ENCODE measurements around the gene ANO10. TPM values are rescaled to one million over a fixed set of nuclear protein-coding genes. Genes with fewer than 3 reads are reported as not detected.
"Not testable (repeated sequence)": the region's sequence is repeated elsewhere in the genome, so short reads cannot be mapped to it uniquely, and the experiment has no call there.

ANO10 gene
- total RNA-seq, 2 experiments from 2014 or later = 9.3 to 9.7 TPM

- H3K36me3 Mint-ChIP-seq (ENCODE audit: low read depth) = peaks cover 51% of the 10 kb centered on the region
- CTCF ChIA-PET; DNase-seq; H3K9me3 Mint-ChIP-seq; intact Hi-C loops (cut with micrococcal nuclease); H3K4me1 Mint-ChIP-seq (ENCODE audit: low read depth); H3K4me3 Mint-ChIP-seq; H3K27ac Mint-ChIP-seq; H3K27me3 Mint-ChIP-seq (ENCODE audit: low read depth): not testable (repeated sequence)
Measured at GRCh38 chr3:43591866-43592265, 29.9 kb downstream of the ANO10 start.

DNA sequence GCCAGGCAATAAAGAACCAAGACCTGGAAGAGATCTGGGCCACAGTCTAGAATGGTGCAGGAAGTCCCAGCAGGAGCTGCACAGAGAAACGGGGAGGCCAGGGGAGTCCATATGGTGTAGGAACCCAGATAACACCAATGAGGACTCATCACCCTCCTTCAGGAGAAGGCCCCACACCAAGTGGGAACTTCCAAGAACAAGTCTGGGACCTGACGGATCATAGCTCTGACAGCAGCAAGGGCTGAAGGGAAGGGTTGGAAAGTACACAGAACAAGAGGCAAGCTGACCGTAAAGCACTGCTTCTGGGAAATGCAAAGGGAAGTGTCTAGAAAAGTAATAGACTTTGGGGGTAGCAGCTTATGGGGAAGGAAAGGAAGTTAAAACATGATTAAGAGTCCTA is 34.5 kb downstream of the ANO10 start:
- H3K27ac Mint-ChIP-seq = no peak overlapping the region
- H3K27me3 Mint-ChIP-seq (ENCODE audit: low read depth) = no peaks in the 10 kb centered on the region
- DNase-seq = no peak
- H3K36me3 Mint-ChIP-seq (ENCODE audit: low read depth) = peaks cover 16% of the 10 kb centered on the region
- H3K4me3 Mint-ChIP-seq = no peak overlapping the region
- peaks cover under 1% of the 10 kb centered on the region for H3K9me3 Mint-ChIP-seq
- peaks cover 14% of the 10 kb centered on the region for H3K4me1 Mint-ChIP-seq (ENCODE audit: low read depth)
- CTCF ChIA-PET = no interaction called here
- intact Hi-C loops (cut with micrococcal nuclease) = no loop called here

DNA sequence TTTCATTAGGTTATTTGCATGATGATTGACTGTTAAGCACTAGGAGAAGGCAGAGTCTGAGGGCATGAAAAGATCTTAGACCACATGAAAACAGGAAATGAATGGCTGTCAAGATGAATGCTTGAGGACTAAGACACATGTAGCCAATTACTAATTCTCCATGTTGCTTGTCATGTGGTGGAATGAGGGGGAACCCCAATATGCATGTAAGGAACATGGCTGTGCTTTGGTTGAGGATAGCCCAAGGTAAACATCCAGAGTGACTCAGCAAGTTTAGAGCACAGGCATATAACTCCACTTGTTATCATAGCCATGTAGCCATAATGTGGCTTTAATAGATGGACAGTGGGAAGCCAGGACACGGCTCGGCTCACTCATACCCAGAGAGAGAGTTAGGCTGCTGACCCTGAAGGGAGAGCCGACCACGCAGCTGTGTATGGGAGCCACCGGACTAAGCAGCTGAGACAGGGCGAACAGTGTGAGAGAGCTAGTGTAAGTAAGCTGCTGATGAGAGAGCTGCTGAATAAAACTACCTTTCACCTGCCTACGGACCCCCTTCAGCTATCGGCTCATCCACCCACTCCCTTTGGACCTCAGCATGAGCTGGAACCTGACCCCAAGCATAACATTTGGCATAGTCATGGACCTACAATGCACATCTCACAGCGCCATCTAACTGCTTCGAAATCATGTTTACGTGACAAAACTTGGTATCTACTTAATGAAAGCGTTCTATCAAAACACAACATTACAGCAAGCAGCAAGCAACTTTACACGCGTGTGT is 37.6 kb downstream of the ANO10 start:
- Mint-ChIP-seq H3K27ac (no peak overlapping the region), H3K4me1 (ENCODE audit: low read depth) (peaks cover 14% of the 10 kb centered on the region), H3K9me3 (no peaks in the 10 kb centered on the region), H3K27me3 (ENCODE audit: low read depth) (no peaks in the 10 kb centered on the region), H3K4me3 (no peak overlapping the region), H3K36me3 (ENCODE audit: low read depth) (peaks cover 1% of the 10 kb centered on the region)
- CTCF ChIA-PET = no interaction called here
- DNase-seq = peak; percentile 40
- intact Hi-C loops (cut with micrococcal nuclease) = loop anchor here (1.0 to 2.0 kb wide), 2 partner anchors 37 to 79 kb away; no protein-coding TSS in a partner anchor

- Mint-ChIP-seq H3K4me1 (ENCODE audit: low read depth) (peaks cover 14% of the 10 kb centered on the region), H3K27me3 (ENCODE audit: low read depth) (no peaks in the 10 kb centered on the region)
- CTCF ChIA-PET = no interaction called here
Measured at GRCh38 chr3:43583481-43583880, 38.3 kb downstream of the ANO10 start.

DNA sequence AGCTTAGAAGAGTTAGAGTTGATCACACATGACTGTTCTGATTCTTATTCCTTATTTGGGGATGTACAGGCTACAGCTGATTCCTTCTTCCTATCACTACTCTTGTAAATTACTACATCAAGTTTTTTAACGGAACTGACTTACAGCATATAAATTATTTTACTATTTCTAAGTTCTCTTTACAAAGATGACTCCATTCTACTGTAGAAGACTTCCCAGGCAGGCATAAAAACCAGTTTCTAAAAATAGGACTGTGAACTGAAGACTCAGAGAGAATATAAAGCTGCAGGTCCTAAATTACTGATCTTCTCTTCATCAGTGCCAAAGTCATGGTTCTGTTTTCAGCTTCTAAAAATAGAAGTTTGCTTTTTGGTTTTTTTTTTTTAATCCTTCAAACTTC is 38.9 kb downstream of the ANO10 start:
- no peaks in the 10 kb centered on the region for H3K27me3 Mint-ChIP-seq (ENCODE audit: low read depth)

More at GRCh38 chr3:43583481-43583880, 38.3 kb downstream of the ANO10 start:
- H3K27ac Mint-ChIP-seq = no peak overlapping the region
- intact Hi-C loops (cut with micrococcal nuclease) = no loop called here
- H3K9me3 Mint-ChIP-seq = no peaks in the 10 kb centered on the region
- H3K36me3 Mint-ChIP-seq (ENCODE audit: low read depth) = no peaks in the 10 kb centered on the region
- DNase-seq = peak; percentile 12
- H3K4me3 Mint-ChIP-seq = no peak overlapping the region

DNA sequence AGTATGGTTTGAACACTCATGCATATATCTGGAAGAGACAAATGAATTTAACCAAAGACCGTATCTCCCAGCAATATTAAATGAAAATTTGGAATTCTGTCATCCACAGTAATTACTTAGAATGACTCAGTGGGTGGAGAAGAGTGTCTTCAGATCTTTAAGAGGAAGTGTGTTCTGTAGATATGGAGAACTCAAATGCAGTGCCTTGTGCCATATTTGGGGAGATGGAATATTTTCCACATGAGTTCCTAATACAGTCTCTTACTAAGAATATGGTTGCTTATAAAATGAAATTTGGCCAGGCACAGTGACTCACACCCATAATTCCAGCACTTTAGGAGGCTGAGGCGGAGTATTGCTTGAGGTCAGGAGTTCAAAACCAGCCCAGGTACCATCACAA is 40.5 kb downstream of the ANO10 start:
- no peaks in the 10 kb centered on the region for H3K27me3 Mint-ChIP-seq (ENCODE audit: low read depth)

More for the DNA sequence above, 38.9 kb downstream of the ANO10 start:
- Mint-ChIP-seq H3K27ac (no peak overlapping the region), H3K36me3 (ENCODE audit: low read depth) (peaks cover 2% of the 10 kb centered on the region), H3K4me1 (ENCODE audit: low read depth) (peaks cover 14% of the 10 kb centered on the region), H3K4me3 (no peak overlapping the region), H3K9me3 (no peaks in the 10 kb centered on the region)
- CTCF ChIA-PET = interaction anchor here (0.7 kb wide), 1 partner anchor 97 kb away, joined by 5 read pairs; no protein-coding TSS in a partner anchor
- intact Hi-C loops (cut with micrococcal nuclease) = no loop called here
- DNase-seq = no peak

GRCh38 chr3:43580181-43580580 is 41.6 kb downstream of the ANO10 start:
- H3K4me1 Mint-ChIP-seq (ENCODE audit: low read depth) = peaks cover 14% of the 10 kb centered on the region
- peaks cover 12% of the 10 kb centered on the region for H3K36me3 Mint-ChIP-seq (ENCODE audit: low read depth)
- intact Hi-C loops (cut with micrococcal nuclease) = no loop called here
- H3K27me3 Mint-ChIP-seq (ENCODE audit: low read depth) = no peaks in the 10 kb centered on the region
- no peak overlapping the region for H3K27ac Mint-ChIP-seq
- no peak overlapping the region for H3K4me3 Mint-ChIP-seq
- no peak for DNase-seq
- H3K9me3 Mint-ChIP-seq = no peaks in the 10 kb centered on the region
- CTCF ChIA-PET = no interaction called here

More for the DNA sequence above, 40.5 kb downstream of the ANO10 start:
- CTCF ChIA-PET = no interaction called here
- Mint-ChIP-seq H3K4me3 (no peak overlapping the region), H3K4me1 (ENCODE audit: low read depth) (peaks cover 14% of the 10 kb centered on the region), H3K36me3 (ENCODE audit: low read depth) (peaks cover 9% of the 10 kb centered on the region), H3K9me3 (no peaks in the 10 kb centered on the region), H3K27ac (no peak overlapping the region)
- intact Hi-C loops (cut with micrococcal nuclease) = no loop called here
- no peak for DNase-seq

DNA sequence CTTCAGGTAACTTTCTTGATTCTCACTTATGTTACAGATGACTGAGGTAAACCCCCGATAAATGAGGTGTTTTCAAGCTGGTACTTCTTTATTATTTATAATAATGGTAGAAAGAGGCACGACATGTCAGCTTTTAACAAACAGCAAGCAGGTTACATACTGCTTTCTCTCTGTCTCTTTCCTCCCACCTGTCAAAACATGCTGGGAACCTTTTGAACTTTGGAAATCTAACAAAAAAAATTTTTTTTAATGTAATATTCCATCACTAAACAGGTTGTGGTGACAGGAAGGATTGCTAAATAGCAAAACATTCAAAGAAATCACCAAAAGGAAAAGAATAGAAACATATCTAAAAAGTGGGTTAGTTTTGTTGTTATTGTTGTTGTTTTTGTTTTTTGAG is 48.2 kb downstream of the ANO10 start:
- Mint-ChIP-seq H3K27me3 (ENCODE audit: low read depth) (no peaks in the 10 kb centered on the region), H3K27ac (no peak overlapping the region), H3K9me3 (no peaks in the 10 kb centered on the region), H3K4me1 (ENCODE audit: low read depth) (no peaks in the 10 kb centered on the region), H3K4me3 (no peak overlapping the region), H3K36me3 (ENCODE audit: low read depth) (peaks cover 12% of the 10 kb centered on the region)
- CTCF ChIA-PET = no interaction called here
- intact Hi-C loops (cut with micrococcal nuclease) = no loop called here
- DNase-seq = no peak

DNA sequence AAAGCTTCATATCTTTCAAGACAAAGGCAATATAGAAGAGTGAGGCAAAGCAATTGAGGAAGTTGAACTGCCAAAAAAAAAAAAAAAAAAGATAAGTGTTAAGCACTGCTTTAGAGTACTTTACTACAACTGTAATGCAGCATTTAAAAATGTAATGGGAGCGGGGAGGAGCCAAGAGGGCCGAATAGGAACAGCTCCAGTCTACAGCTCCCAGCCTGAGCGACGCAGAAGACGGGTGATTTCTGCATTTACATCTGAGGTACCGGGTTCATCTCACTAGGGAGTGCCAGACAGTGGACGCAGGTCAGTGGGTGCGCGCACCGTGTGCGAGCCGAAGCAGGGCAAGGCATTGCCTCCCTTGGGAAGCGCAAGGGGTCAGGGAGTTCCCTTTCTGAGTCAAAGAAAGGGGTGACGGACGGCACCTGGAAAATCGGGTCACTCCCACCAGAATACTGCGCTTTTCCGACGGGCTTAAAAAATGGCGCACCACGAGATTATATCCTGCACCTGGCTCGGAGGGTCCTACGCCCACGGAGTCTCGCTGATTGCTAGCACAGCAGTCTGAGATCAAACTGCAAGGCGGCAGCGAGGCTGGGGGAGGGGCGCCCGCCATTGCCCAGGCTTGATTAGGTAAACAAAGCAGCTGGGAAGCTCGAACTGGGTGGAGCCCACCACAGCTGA is 56.0 kb downstream of the ANO10 start:
- H3K4me1 Mint-ChIP-seq (ENCODE audit: low read depth); intact Hi-C loops (cut with micrococcal nuclease); H3K4me3 Mint-ChIP-seq; H3K27ac Mint-ChIP-seq; H3K36me3 Mint-ChIP-seq (ENCODE audit: low read depth); CTCF ChIA-PET; H3K27me3 Mint-ChIP-seq (ENCODE audit: low read depth); H3K9me3 Mint-ChIP-seq; DNase-seq: not testable (repeated sequence)

- CTCF ChIA-PET = interaction anchor here (0.7 kb wide), 1 partner anchor 714 kb away, joined by 3 read pairs; no protein-coding TSS in a partner anchor
- H3K27ac Mint-ChIP-seq = no peak overlapping the region
- intact Hi-C loops (cut with micrococcal nuclease) = no loop called here
Measured at GRCh38 chr3:43559961-43560360, 61.9 kb downstream of the ANO10 start.

DNA sequence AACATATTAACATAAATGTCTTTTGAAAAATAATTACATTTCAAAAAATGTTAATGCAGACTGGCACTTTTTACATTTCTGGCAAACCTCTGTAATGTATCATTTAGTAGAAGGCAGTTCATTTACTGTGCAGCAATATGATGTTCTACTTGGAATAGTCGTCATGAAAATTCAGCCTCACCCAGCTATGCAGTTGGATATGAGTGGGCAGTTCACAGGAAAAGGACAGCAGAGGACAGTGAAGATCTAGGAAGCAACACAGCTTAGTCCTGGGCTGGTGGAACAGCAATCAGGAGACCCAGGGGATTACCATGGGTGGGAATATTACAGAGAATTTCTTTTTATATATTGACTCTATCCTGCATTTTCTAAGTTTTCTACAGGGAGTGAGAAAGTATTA is 63.6 kb downstream of the ANO10 start:
- H3K9me3 Mint-ChIP-seq = no peaks in the 10 kb centered on the region
- intact Hi-C loops (cut with micrococcal nuclease) = no loop called here
- CTCF ChIA-PET = no interaction called here
- no peak for DNase-seq
- H3K4me3 Mint-ChIP-seq = no peak overlapping the region
- peaks cover 10% of the 10 kb centered on the region for H3K36me3 Mint-ChIP-seq (ENCODE audit: low read depth)
- no peaks in the 10 kb centered on the region for H3K4me1 Mint-ChIP-seq (ENCODE audit: low read depth)
- no peaks in the 10 kb centered on the region for H3K27me3 Mint-ChIP-seq (ENCODE audit: low read depth)
- no peak overlapping the region for H3K27ac Mint-ChIP-seq

More at GRCh38 chr3:43559961-43560360, 61.9 kb downstream of the ANO10 start:
- no peaks in the 10 kb centered on the region for H3K4me1 Mint-ChIP-seq (ENCODE audit: low read depth)
- H3K27me3 Mint-ChIP-seq (ENCODE audit: low read depth) = no peaks in the 10 kb centered on the region
- no peaks in the 10 kb centered on the region for H3K9me3 Mint-ChIP-seq
- H3K36me3 Mint-ChIP-seq (ENCODE audit: low read depth) = peaks cover 4% of the 10 kb centered on the region
- no peak overlapping the region for H3K4me3 Mint-ChIP-seq
- no peak for DNase-seq

DNA sequence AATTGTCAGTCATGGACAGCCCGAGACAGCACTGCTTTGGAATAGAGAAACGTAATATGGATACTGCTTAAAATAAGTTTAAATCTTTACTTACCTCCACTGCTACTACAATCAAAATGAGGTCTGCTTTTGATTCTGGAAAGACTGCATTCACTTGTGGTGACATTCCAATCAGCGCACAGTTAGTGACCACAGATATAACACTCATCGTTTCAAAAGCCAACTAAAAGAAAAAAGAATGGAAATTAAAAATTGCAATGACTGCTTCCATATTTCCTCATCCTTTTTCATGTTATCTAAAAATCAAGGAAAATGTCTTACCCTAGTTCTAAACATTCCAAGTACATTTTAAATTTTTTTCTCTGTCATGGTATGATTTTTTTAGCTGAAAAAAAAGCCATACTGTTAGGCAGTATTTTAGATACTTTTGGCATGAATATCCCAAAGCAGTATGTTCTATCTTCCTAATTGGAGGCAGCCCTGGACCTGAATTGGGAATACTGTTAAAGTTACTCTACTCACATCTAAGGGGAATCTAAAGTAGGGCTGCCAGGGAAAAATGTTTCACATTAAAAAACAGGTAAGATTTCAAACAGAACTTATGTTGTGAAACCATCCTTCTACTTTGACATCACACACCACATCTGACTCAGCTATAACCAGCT is 72.1 kb downstream of the ANO10 start:
- H3K4me3 Mint-ChIP-seq = no peak overlapping the region
- no peaks in the 10 kb centered on the region for H3K4me1 Mint-ChIP-seq (ENCODE audit: low read depth)
- CTCF ChIA-PET = no interaction called here
- H3K27me3 Mint-ChIP-seq (ENCODE audit: low read depth) = no peaks in the 10 kb centered on the region
- no peak for DNase-seq
- H3K27ac Mint-ChIP-seq = no peak overlapping the region
- intact Hi-C loops (cut with micrococcal nuclease) = loop anchor here (5.0 kb wide), 1 partner anchor 688 kb away; no protein-coding TSS in a partner anchor
- H3K36me3 Mint-ChIP-seq (ENCODE audit: low read depth) = peaks cover 10% of the 10 kb centered on the region
- H3K9me3 Mint-ChIP-seq = no peaks in the 10 kb centered on the region

Measured in activated naive CD4-positive, alpha-beta T cell treated with anti-CD3 and anti-CD28 coated beads for 36 hours (primary cell).